GM19397 (cell line): ENCODE measurements around the gene IFFO2.
"Not testable (repeated sequence)": the region's sequence is repeated elsewhere in the genome, so short reads cannot be mapped to it uniquely, and the experiment has no call there.

ENCODE experiments used
- ATAC-seq: cut with Tn5 transposase; IDR thresholded peaks from one replicate; pipeline ENCODE4 v1.9.1; 2021; ENCODE audit warnings: mild to moderate bottlenecking, moderate library complexity; ENCODE audit not compliant: unreplicated experiment

The IFFO2 gene

DNA sequence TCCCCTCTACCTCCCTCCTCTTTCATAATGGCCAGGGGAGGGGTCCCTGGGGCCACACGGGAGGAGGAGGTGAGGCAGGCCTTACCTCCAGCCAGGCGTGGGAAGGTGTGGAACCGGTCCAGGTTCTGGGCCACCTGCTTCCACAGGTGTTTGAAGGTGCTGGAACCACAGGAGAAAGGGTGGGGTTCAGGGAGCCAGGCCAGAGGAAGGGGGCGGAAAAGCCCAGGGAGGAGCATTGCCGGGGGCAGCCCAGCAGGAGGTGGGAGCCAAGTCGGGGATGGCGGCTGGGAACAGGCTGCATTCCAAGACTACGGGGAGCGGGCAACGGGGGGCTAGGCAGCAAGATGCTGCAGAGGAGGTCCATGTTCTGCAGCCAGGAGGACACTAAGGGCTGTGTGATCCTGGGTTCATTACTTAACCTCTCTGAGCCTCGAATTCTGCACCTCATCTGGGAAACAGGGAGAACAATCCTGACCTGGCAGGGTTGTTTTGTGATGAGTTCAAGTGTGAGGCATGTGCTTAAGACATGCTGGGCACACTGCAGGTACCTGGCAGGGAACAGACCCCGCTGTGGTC is 77.2 kb downstream of the IFFO2 start:
- ATAC-seq = no peak

GRCh38 chr1:18878538-18879214 is 77.8 kb downstream of the IFFO2 start:
- no peak for ATAC-seq

GRCh38 chr1:18877282-18877681 is 79.2 kb downstream of the IFFO2 start:
- ATAC-seq = no peak

DNA sequence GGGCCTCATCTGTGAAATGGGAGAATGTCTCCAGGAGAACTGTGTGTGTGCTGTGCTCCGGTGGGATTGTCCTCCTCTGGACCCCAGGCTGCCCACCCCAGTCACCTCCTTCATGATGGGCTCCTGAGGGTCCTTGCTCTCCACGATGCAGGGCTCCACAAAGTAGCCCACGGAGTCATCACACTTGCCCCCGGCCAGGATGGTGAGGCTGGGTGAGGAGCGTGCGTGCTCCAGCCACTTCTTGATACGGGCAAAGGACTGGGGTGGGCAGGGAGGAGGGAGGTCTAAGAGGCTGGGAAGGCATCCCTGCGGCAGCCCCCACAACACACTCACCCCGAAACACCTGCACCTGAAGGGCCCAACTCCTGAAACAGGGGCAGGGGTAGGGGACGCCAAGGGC is 80.3 kb downstream of the IFFO2 start:
- ATAC-seq = no peak

DNA sequence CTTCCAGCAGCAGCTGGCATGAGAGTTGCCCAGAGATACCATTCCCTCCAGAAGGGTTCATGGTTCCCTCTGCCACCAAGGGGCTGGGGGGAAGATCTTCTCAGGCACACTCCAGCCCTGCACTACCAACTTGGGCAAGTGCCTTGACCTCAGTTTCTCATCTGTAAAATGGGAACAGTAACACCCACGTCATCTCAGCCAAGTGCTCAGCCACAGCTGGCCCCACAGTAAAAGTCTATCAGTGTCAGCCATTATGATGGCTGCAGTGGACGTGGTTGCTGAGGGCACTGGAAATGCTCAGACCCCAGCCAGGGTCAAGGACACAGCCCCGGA is 80.7 kb downstream of the IFFO2 start:
- no peak for ATAC-seq

DNA sequence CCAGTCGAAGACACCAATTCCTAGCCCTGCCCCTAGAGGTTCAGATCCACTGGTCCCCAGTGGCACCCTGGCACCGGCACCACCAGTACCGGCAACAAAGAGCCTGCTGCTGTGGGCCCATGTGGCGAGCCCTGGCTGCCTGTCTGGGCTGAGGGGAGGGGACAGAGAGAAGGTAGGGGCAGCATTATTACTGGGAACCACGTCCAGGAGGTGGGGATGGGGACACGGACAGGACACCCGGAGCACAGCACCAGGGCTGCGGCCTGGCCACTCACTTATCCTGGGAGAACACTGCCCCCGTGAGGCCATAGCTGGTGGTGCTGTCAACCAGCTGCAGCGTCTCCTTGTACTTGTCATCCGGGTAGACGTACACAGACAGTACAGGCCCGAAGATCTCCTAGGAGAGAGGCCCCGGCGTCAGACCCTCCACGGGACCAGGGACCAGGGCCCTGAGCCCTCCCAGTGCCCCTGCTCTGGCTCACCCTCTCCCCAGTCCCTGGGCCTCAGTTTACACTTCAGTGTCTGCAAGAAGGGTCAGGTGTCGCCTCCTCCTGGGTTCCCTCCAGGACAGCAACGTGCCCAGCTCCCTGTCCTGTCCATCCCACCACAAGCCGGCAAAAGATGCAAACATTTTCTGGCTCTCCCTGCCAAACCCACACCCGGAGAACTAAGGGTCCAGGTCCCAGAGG is 81.2 kb downstream of the IFFO2 start:
- no peak for ATAC-seq

- ATAC-seq = no peak
Measured at GRCh38 chr1:18874600-18874999, 81.9 kb downstream of the IFFO2 start.

DNA sequence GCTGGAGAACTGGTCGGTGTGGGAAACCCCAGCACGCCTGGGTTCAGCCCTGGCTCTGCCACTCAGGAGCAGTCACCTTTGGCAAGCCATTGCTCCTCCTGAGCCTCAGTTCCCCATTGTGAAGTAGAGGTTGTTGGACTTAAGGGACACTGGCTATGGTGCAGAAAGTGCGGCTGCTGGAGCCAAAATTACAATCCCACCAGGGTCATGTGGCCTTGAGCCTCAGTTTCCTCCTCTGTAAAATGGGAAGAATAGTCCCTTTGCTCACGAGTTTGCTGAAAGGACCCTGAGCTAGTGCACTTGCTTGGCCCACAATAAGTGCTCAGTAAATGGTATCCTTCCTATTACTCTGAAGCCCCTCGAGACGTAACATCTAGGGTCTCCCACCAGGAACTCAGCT is 82.4 kb downstream of the IFFO2 start:
- ATAC-seq = no peak

- no peak for ATAC-seq
Measured at GRCh38 chr1:18872071-18872611, 84.3 kb downstream of the IFFO2 start.

DNA sequence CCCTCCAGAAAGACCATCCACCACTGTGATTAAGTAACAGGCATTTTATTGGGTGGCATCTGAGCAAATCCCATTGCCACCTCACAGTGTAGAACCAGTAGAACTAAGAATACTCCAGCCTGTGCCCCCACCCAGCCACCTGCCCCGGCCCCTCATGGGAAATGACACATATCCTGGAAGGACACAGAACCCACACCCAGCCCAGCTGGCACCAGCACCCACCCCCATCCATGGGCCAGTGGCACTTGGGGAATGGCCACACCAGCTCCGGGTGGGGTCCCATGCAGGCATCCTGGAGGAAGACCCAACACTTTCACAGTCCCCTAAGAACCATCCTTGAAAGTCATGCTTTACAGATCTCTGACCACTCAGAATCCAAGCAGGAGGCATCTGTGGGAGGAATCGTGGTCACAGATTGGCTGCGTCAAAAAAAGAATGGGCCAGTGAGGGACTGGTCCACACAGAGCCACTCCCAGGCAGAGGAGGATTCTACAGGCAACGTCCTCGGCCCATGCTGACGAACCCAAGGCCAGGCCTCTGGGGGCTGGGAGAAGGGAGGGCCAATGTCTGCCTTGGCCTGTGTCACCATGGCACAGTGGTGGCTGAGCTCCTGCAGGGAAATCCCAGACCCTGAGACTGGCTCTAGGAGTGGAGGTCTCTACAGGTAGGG is 84.9 kb downstream of the IFFO2 start:
- ATAC-seq = no peak

GRCh38 chr1:18870957-18871356 is 85.5 kb downstream of the IFFO2 start:
- no peak for ATAC-seq

DNA sequence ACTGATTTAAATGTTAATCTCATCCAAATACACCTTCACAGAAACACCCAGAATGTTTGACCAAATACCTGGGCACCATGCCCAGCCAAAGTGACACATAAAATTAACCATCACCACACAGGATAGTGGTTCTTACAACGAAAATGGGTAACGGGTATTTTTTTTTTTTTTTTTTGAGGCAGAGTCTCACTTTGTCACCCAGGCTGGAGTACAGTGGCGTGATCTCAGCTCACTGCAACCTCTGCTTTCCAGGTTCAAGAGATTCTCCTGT is 85.9 kb downstream of the IFFO2 start:
- not testable (repeated sequence) for ATAC-seq

GRCh38 chr1:18869847-18870594 is 86.5 kb downstream of the IFFO2 start:
- ATAC-seq = no peak

DNA sequence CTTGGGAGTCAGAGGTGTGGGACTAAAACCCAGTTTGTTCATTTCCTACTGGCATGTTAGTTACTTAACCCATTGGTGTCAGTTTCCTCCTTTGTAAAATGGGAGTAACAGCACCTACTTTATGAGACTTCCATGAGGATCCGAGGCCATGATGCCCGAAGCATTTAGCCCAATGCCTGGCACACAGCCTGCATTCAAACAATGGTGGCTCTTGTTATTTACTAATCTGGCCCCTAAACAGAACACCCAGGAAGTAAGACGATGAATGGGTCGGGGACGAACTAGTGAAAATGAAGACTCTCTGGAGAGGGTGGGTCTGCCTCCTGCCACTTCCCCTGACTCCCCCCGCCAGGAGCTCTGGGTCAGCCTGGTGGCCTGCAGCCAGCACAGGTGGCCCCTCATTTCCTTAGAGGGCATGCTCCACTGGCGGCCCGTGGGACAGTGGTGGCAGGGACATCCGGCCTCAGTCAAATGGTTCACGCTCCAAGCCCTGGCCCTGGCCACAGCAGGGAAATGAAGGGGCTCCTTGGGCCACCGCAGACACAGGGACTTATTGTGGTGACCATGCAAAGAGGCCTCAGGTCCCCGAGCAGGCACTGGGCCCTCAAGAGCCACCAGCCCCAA is 87.6 kb downstream of the IFFO2 start:
- no peak for ATAC-seq

- ATAC-seq = no peak
Measured at GRCh38 chr1:18868354-18868753, 88.1 kb downstream of the IFFO2 start.

DNA sequence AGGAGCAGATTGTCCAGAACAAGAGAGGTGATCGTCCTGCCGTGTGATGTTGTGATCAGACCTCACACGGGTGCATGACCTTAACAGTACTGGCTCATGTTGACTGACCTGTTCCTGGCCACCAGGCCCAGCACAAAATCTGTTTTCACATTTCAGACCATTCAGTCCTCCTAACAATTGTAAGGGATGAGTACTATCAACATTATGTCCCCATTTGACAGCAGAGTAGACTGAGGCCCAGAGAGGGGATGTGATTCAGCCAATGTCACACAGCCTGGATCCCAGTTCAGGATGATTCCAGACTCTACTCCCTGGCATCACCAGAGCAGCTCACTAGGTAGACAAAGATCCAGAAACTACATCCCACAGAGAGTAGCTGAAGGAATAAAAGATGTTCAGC is 89.6 kb downstream of the IFFO2 start:
- no peak for ATAC-seq

DNA sequence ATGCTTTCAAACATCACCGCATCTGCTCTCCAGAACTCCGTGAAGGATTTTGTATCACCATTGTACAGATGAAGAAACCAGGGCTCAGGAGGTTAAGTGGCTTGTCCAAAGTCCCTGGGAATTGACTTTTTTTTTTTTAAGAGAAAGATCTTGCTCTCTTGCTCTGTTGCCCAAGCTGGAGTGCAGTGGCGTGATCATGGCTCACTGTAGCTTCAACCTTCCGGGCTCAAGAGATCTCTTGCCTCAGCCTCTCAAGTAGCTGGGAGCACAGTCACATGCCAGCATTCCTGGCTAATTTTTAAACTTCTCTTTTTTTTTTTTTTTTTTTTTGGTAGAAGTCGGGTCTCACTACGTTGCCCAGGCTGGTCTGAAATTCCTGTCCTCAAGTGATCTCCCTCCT is 90.2 kb downstream of the IFFO2 start:
- ATAC-seq = no peak

GRCh38 chr1:18865176-18865575 is 91.3 kb downstream of the IFFO2 start:
- no peak for ATAC-seq

DNA sequence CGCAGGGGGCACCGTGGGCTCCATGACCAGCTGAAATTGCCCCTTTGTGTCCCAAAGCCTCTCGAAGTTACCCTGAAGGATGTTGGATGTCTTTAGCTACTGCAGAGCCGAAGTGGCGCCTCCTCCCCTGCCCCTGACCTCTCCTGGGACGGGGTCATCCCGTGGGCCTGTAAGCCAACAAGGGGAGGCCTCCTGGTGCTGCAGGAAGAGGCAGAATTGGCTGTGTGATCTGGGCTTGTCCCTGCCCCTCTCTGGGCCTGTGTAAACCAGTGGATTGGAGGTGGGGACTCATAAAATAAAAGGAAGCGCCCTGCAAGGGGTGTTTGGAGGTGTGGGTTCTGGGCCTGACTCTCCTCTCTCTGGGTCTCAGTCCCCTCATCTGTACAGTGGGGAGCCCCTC is 94.9 kb downstream of the IFFO2 start:
- no peak for ATAC-seq

- no peak for ATAC-seq
Measured at GRCh38 chr1:18861082-18861481, 95.4 kb downstream of the IFFO2 start.

GRCh38 chr1:18859560-18859959 is 96.9 kb downstream of the IFFO2 start, which contains the start of gene TAS1R2:
Gene TAS1R2, minus strand, starts transcription at chr1:18859660. Its CDS starts 0 bp downstream, at chr1:18859660.
- no peak for ATAC-seq
